Cerebellar nuclear complex (tissue), 1 donor: ENCODE measurements around the gene PRR23E.

Source experiments
- DNase-seq, 2 experiments: peaks; one replicate each; lab custom pipeline; 2025; lab: John Stamatoyannopoulos, UW

Gene PRR23E

GRCh38 chr3:127228866-127229265 is 35.9 kb downstream of the PRR23E start:
- DNase-seq: no peak

GRCh38 chr3:127233371-127233770 is 40.4 kb downstream of the PRR23E start:
- DNase-seq: no peak

GRCh38 chr3:127234778-127235177 is 41.8 kb downstream of the PRR23E start:
- no peak for DNase-seq

- no peak for DNase-seq
Measured at GRCh38 chr3:127235706-127236105, 42.8 kb downstream of the PRR23E start.

GRCh38 chr3:127237835-127238234 is 44.9 kb downstream of the PRR23E start:
- DNase-seq: no peak

GRCh38 chr3:127238602-127239001 is 45.7 kb downstream of the PRR23E start:
- DNase-seq: no peak

DNA sequence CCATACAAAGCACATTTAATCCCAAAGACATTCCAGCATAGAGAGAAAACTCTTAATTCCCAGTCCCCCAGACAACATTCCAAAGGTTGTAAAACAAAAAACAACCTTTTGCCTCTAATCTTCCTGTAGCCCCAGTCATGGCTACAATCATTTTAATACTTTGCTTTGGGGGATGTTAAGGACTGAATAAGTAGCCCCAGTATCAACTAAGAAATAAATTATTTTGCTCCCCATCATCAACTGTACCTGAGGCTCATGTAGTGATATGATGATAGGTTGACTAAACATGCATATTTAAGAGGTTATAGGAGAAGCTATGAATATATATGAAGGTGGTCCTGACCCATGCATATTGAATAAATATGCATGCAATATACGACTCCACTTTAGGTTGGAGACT is 54.4 kb downstream of the PRR23E start:
- DNase-seq: no peak
